Mammary epithelial cell (primary cell): ENCODE data around the gene APOO.

Experiments
- EZH2 ChIP-seq: IDR thresholded peaks from 2 replicates; pipeline ENCODE4 v1.6.1; 2012; ENCODE audit warnings: low read length, inconsistent platforms, borderline replicate concordance
- TF ChIP-seq, protein P1 (sequence below), 2 donors: IDR thresholded peaks in 1 of 2; conservative IDR thresholded peaks in 1 of 2; 2 replicates each; pipeline ENCODE4 v1.5.1; 2011 to 2012; ENCODE audit warnings: inconsistent platforms in 2 of 2, low read length in 2 of 2, mild to moderate bottlenecking in 2 of 2, control low read depth in 1 of 2, low read depth in 1 of 2; ENCODE audit not compliant: insufficient read depth in 1 of 2; ENCODE audit errors: extremely low read depth in 1 of 2

DNA sequence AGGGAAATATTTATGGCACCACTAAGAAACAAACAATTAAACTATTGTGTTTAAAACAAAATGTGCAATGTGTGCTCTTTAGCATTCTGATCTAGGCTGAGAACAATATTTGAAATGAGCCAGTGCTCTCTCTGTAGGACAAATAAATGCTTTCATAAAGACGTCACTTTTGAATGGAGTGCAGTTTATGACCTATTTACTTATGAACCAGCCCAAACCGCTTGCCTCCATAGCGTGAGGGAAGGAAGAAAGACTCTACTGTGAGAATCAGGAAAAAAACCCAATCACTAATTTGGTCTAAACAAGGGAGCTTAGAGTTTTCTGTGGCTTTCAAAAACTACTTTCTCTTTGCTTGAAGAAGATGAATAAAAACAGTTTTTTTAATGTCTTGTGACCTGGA, 85.3 kb downstream of the APOO start:
- TF ChIP-seq, protein P1, sequence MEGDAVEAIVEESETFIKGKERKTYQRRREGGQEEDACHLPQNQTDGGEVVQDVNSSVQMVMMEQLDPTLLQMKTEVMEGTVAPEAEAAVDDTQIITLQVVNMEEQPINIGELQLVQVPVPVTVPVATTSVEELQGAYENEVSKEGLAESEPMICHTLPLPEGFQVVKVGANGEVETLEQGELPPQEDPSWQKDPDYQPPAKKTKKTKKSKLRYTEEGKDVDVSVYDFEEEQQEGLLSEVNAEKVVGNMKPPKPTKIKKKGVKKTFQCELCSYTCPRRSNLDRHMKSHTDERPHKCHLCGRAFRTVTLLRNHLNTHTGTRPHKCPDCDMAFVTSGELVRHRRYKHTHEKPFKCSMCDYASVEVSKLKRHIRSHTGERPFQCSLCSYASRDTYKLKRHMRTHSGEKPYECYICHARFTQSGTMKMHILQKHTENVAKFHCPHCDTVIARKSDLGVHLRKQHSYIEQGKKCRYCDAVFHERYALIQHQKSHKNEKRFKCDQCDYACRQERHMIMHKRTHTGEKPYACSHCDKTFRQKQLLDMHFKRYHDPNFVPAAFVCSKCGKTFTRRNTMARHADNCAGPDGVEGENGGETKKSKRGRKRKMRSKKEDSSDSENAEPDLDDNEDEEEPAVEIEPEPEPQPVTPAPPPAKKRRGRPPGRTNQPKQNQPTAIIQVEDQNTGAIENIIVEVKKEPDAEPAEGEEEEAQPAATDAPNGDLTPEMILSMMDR (conservative IDR thresholded peaks at IDR 0.05 in 1 of 2, IDR thresholded peaks at IDR 0.05 in 1 of 2; ENCODE audit: extremely low read depth in 1 of 2, insufficient read depth in 1 of 2, low read depth in 1 of 2, low read length in 2 of 2): no peak
- no peak for TF ChIP-seq EZH2
